HK-2 (cell line): ENCODE measurements around the gene EPC2.
"Not testable (repeated sequence)": the region's sequence is repeated elsewhere in the genome, so short reads cannot be mapped to it uniquely, and the experiment has no call there.

Experiments used
- DNase-seq: peaks from one replicate; pipeline ENCODE4 v3.0.0-alpha.2; 2018; ENCODE audit not compliant: unreplicated experiment

The EPC2 gene

DNA sequence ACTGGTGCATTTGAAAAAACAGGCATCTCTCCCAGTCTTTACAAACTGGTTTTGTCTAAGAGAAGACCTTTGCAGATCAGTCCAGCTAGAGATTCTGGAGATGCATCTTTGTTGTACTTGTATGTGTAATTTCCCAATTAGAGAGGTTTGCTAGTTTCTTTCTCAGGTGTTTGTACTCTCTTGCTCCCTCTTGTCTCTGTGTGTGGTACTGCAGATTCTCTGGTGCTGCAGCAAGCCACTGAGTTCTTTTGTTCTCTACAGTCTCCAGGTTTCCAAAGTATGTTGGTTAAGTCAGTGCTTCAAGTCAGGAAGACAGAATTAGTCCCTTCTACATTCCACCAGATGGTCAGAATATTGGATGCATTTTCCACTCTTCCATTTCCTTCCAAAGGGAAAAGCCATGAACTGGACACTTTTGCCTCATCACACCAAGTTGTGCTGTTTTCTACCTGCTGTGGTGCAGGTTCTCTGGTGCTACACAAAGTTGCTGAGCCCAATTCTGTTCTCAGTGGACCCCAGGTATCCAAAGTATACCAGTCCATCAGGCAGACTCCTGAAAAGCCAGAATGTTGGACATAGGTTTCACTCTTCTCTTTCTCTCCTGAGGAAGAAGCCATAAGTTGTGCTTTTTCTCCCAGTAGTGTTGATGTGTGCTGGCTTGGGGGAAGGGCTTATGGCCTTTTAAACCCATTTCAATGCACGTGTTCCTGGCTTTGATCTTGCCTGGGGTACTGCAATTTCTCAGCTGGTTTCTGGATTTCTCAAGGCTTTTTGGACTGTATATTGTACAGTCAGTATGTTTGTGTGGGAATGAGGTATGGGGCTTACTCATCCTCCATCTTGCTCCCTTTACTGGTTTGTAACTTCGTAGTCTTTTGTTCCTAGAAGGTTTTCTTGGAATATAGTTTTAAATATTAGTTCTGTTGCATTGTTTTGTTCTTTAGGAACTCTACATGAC lies 29.8 kb downstream of the EPC2 start:
- no peak for DNase-seq

DNA sequence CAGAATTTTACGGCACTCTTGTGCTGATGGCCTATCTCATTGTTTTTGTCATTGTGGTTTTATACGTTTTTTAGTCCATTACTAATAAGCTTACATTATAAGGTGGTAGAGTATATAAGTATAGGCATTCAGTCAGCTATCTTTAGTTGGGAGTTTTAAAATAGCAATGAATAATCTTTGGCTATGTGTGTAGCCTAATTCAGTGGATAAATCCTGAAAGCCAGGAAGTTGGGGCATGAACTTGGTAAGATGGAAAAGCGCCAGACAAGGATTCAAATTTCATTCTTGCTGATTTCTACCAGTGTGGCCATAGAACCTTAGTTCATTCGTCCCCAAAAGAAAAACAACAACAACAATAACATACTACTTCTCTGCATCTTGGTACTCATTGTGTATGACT lies 31.2 kb downstream of the EPC2 start:
- DNase-seq: no peak

DNA sequence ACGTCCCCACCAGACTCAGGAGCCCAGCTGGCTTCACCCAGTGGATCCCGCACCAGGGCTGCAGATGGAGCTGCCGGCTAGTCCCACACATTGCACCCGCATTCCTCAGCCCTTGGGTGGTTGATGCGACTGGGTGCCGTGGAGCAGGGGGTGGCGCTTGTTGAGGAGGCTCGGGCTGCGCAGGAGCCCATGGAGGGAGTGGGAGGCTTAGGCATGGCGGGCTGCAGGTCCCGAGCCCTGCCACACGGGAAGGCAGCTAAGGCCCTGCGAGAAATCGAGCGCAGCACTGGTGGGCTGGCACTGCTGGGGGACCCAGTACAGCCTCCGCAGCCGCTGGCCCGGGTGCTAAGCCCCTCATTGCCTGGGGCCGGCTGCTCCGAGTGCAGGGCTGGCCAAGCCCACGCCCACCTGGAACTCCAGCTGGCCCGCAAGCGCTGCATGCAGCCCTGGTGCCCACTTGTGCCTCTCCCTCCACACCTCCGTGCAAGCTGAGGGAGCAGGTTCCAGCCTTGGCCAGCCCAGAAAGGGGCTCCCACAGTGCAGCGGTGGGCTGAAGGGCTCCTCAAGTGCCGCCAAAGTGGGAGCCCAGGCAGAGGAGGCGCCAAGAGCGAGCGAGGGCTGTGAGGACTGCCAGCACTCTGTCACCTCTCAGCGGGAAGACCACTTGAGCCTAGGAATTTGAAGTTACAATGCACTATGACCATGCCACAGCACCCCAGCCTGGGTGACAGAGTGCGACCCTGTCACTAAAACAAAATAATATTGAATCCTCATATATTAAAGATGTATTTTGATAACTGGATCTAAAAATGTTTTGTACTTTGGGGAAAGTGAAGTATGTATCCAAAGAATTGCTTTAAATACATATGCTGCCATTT lies 34.0 kb downstream of the EPC2 start:
- DNase-seq: not testable (repeated sequence)

DNA sequence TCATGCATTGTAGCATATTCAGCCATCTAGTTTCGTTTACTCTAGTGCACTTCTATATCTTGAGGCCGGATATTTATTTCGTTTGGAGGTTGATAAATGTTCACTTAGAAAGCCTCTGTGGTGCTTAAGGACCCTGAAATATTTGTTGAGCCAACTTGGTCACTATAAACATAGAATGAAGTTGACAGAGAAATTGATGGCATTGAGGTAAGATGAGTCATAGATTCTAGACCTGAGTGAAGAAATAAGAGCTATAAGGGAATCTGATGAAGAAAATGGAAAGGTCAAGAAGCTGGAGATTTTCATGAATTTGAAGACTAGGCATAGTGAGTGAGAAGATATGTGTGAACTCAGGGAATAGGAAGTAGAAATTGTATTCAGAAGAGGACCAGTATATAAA lies 35.9 kb downstream of the EPC2 start:
- DNase-seq: no peak

DNA sequence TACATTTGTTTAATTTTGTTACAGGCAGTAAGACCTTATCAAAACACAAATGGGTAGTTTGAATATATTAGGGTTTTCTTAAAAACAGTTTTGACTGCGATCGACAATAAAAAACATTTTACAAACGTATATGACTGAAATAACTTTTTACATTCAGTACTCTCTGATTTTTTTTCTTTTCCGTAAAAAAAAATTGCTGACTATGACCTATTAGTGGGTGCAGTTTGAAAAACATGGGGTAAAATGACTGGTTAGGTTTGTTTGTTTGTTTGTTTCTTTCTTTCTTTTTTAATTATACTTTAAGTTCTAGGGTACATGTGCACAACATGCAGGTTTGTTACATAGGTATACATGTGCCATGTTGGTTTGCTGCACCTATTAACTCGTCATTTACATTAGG lies 36.9 kb downstream of the EPC2 start:
- DNase-seq: no peak

DNA sequence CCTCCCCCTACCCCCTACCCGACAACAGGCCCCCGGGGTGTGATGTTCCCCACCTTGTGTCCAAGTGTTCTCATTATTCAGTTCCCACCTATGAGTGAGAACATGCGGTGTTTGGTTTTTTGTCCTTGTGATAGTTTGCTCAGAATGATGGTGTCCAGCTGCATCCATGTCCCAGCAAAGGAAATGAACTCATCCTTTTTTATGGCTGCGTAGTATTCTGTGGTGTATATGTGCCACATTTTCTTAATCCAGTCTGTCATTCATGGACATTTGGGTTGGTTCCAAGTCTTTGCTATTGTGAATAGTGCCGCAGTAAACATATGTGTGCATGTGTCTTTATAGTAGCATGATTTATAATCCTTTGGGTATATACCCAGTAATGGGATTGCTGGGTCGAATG lies 37.3 kb downstream of the EPC2 start:
- DNase-seq: not testable (repeated sequence)

DNA sequence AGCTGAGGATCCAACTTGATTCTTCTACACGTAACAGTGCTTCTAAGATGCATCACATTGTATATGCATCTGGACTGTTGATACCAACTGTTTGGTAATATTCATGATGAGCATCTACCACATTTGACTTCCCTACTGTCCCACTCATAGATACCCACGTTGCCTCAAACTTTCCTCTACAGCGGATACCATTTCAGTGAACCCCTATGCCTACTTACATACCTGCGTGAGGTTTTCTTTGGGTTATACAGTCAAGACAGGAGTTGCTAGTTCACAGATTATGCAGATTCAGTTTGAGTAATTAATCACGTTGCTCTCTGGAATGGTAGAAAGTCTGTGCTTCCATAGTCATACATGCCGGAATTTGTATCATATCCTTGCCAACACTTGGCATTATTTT lies 40.0 kb downstream of the EPC2 start:
- DNase-seq: no peak

DNA sequence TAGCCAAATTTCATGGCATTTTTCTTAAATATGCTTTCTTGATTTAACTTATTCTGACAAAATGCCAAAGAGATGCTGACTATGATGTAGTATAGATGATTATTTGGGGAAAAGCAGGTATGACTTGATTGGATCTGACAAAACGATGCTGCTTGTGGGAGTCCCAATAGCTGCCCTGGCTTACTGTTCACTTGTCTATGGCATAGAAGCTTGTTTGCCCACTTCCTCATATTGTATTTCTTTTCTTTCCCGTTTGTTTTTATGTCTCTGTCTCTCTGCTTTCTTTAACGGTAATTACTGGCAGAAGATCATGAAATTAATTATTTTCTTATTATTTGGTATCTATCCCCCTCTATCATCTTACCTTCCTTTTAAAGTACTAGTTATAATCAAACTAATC lies 43.0 kb downstream of the EPC2 start:
- no peak for DNase-seq

DNA sequence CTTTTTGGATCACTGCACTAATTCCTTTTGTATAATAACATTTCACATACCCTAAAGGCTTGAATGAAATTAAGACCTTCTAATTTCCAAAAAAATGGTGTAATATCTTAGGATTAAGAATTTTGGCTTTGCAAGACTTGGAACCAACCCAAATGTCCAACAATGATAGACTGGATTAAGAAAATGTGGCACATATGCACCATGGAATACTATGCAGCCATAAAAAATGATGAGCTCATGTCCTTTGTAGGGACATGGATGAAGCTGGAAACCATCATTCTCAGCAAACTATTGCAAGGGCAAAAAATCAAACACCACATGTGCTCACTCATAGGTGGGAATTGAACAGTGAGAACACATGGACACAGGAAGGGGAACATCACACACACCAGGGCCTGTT lies 43.5 kb downstream of the EPC2 start:
- not testable (repeated sequence) for DNase-seq

DNA sequence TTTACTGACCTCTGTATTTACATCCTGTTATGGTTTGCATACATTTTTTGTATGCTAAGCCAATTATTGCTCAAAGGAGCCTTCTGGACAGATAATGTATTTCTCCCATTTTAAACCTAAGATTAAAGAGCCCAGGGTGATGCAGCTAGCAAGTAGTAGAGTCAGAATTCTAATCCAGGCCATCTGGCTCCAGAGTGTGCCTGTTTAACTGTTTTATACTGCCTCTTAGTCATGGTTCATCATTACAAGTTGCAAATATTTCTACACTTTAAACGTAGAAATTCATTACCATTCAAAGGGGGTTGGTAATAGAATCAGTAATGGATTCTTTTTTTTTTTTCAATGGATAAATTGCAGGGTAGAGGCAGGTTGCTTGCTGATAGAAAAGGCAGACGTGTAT lies 52.4 kb downstream of the EPC2 start:
- DNase-seq: no peak

DNA sequence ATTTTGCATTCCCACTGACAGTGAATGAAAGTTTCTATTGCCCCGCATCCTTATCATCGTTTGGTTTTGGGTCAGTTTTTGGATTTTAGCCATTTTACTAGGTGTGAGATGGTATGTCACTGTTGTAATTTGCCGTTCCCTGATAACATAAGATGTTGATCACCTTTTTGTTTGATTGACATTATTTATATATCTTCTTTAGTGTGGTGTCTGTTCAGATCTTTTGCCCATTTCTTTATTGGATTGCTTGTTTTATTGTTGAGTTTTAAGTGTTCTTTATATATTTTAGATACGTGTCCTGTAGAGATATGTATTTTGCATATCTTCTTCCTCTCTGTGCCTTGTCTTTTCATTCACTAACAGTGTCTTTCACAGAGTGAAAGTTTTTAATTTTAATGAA lies 55.3 kb downstream of the EPC2 start:
- no peak for DNase-seq

DNA sequence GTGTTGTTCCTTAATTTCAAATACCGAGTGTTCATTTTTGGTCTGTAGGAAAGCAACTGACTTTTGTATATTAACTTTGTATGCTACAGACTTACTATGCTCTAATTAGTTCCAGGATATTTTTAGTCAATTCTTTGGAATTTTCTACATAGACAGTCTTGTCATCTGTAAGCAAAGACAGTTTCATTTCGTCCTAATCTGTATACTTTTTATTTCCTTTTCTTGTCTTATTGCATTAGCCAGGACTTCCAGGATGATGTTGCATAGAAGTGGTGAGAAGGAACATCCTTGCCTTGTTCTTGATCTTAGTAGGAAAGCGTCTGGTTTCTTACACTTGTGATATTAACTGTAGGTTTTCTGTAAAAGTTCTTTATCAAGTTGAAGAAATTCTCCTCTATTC lies 56.5 kb downstream of the EPC2 start:
- DNase-seq: no peak

DNA sequence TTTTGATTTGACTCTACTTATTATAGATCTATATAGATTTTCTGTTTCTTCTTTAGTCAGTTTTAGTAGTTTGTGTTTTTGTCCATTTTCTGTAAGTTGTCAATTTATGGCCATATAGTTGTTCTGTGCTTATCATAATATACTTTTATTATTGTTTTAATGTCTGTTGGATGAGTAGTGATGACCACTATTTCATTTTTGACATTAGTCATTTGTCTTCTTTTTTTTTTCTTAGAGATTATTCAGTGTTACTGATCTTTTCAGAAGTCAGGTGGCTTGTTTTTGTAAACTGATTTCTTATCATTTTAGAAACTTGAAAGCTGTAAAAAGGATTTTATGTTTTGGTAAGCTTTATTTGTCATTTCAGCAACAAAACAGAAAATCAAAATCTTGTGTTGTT lies 57.3 kb downstream of the EPC2 start:
- DNase-seq: no peak

DNA sequence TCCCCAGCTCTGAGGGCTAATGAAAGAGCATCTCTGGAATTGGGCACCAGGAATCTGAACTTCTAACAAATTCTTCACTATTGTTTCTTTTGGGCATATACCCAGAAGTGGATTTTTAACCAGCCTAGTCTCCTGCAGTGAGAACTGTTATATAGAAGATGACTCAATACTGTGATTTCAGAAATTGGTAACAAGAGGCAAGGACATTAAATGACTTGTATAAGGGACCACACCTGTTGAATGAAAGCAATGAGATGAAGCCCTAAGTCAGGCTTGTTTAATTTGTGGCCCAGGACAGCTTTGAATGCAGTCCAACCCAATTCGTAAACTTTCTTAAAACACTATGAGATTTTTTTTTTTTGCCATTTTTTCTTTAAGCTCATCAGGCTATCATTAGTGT lies 57.9 kb downstream of the EPC2 start:
- DNase-seq: no peak

DNA sequence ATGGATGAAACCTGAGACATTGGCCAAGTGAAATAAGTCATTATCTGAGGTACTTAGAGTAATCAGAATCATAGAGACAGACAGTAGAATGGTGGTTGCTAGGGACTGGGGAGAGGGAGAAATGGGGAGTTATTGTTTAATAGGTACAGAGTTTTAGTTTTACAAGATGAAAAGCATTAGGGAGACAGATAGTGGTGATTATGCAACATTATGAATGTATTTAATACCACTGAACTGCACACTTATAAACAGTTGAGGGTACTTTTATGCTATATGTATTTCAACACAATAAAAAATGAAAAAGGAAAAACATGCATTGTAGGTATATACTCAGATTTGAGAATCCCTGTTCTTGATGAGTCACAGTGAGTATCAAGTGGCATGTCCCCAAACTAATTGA lies 59.7 kb downstream of the EPC2 start:
- no peak for DNase-seq

DNA sequence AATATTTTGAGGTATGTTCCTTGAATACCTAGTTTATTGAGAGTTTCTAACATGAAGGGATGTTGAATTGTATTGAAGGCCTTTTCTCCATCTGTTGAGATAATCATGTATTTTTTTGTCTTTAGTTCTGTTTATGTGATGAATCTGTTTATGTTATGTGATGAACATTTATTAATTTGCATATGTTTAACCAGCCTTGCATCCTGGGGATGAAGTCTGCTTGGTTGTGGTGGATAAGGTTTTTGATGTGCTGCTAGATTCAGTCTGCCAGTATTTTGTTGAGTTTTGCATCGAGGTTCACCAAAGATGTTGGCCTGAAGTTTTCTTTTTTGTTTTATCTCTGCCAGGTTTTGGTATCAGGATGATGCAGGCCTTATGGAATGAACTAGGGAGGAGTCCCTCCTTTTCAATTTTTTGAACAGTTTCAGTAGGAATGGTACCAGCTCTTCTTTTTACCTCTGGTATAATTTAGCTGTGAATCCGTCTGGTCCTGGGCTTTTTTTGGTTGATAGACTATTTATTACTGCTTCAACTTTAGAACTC lies 71.9 kb downstream of the EPC2 start:
- DNase-seq: no peak

DNA sequence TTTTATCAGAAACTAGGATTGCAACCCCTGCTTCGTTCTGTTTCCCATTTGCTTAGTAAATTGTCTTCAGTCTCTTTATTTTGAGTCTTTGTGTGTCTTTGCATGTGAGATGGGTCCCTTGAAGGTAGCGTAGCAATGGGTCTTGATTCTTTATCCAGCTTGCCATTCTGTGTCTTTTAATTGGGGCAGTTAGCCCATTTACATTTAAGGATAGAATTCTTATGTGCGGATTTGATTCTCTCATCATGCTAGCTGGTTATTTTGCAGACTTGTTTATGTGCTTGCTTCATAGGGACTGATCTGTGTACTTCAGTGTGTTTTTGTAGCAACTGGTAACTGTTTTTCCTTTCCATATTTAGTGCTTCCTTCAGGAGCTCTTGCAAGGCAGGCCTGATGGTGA lies 73.5 kb downstream of the EPC2 start:
- DNase-seq: no peak

DNA sequence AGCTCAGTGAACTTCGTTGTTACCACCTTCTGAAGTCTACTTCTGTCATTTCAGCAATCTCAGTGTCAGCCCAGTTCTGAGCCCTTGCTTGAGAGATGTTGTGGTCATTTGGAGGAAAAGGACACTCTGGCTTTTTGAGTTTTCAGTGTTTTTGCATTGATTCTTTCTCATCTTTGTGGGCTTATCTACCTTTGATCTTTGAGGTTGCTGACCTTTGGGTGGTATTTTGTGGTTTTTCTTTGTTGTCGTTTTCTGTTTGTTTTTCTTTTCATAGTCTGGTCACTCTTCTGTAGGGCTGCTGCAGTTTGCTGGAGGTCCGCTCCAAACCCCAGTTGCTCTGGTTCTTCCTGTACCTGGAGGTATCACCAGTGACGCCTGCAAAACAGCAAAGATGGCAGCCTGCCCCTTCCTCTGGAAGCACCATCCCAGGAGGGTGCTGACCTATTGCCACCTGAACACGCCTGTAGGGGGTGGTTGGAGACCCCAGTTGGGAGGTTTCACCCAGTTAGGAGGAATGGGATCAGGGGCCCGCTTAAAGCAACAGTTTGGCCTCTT lies 74.7 kb downstream of the EPC2 start:
- no peak for DNase-seq

DNA sequence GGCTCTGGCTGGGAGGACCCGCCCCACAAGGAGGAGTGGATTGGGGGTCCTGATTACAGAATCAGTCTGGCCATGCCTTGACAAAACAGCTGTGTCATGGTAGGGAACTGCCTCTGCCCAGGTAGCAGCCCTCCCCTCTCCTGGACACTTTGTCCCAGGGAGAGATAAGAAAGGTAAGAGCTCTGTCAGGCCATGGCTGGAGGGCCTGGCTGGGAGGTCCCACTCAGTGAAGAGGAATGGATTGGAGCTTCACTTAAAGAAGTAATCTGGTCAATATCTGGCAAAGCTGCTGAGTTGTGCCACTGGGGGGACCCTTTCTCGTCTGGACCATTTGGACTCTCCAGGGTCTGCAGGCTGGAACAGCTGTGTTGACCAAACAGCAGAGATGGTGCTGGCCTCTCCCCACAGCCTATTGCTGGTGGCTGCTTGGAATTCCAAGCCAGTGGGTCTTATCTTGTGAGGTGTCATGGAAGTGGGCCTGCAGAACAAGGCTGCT lies 75.4 kb downstream of the EPC2 start:
- DNase-seq: no peak

DNA sequence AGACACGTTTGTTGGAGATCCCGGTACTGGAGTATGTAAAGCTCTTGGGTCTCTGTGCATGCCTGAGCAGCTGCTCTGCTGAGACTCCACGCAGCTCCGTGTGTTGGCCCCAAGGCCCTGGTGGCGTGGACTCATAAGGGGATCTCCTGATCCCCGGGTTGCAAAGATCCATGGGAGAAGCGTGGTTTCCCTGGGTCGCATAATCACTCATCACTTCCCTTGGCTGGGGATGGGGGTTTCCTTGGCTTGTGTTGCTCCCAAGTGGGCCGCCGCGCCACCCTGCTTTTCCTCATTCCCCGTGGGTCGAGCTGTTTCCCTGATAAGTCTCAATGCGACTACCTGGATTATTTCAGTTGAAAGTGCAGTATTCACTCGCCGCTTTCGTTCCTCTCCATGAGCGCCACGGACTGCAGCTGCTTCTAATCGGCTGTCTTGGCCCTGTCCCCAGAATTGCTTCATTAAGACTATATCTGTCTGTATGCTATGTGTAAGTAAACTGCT lies 76.0 kb downstream of the EPC2 start:
- no peak for DNase-seq

DNA sequence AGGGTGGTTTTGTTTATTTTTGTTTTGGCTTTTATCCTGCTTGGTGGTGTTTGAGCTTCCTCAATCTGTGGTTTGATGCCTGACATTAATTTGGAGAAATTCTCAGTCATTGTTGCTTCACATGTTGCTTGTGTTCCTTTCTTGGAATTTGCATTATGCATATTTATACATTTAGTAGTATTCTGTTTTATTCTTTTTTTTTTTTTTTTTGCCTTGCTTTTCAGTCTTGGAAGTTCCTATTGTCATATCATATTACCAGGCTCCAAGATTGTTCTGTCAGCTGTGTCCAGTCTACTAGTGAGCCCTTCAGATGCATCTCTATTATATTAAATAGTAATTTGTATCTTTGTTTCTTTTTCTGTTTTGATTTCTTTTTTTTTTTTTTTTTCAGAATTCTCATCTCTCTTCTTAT lies 77.0 kb downstream of the EPC2 start:
- DNase-seq: no peak
